Neural cell (in vitro differentiated cells): ENCODE measurements around the gene VPS13D. TPM values are rescaled to one million over a fixed set of nuclear protein-coding genes. Genes with fewer than 3 reads are reported as not detected.

Source experiments
- H2AFZ ChIP-seq: fragments of 200-600, 300-800 bp; sonication (generic), shearing (Covaris generic); 2 replicates; pipeline ENCODE4 v1.6.0; 2014; ENCODE audit warnings: low read depth, mild to moderate bottlenecking, antibody characterized with exemption, low read length, moderate library complexity
- H3F3A ChIP-seq: fragments of 200-600 bp; shearing (Covaris generic); 2 replicates; pipeline ENCODE4 v1.6.1; 2016; ENCODE audit warnings: mild to moderate bottlenecking, moderate library complexity, mixed read lengths, antibody characterized with exemption, low read length; ENCODE audit not compliant: insufficient read depth, poor library complexity, severe bottlenecking
- H3K27ac ChIP-seq: fragments of 200-600, 300-800 bp; sonication (generic), shearing (Covaris generic); 2 replicates; pipeline ENCODE4 v1.5.1; 2014; ENCODE audit warnings: mild to moderate bottlenecking, low read length, moderate library complexity
- H3K27me3 ChIP-seq: fragments of 300-800, 200-600 bp; sonication (generic), shearing (Covaris generic); 2 replicates; pipeline ENCODE4 v1.6.0; 2014; ENCODE audit warnings: mild to moderate bottlenecking, low read depth, low read length, moderate library complexity; ENCODE audit not compliant: insufficient read depth
- H3K36me3 ChIP-seq: fragments of 300-800, 200-600 bp; sonication (generic), shearing (Covaris generic); 2 replicates; pipeline ENCODE4 v1.5.1; 2014; ENCODE audit warnings: mild to moderate bottlenecking, antibody characterized with exemption, low read length, moderate library complexity; ENCODE audit not compliant: insufficient read depth
- H3K4me2 ChIP-seq: fragments of 300-800, 200-600 bp; sonication (generic), shearing (Covaris generic); 2 replicates; pipeline ENCODE4 v1.6.0; 2014; ENCODE audit warnings: mild to moderate bottlenecking, low read length
- H3K4me3 ChIP-seq: fragments of 300-800, 200-600 bp; sonication (generic), shearing (Covaris generic); 2 replicates; pipeline ENCODE4 v1.5.1; 2014; ENCODE audit warnings: mild to moderate bottlenecking, low read length, moderate library complexity
- H3K79me2 ChIP-seq: fragments of 200-600 bp; shearing (Covaris generic); replicated peaks from 2 replicates; pipeline ENCODE4 v1.6.0; 2014; ENCODE audit warnings: mild to moderate bottlenecking, low read length, moderate library complexity; ENCODE audit not compliant: insufficient read depth
- H3K9ac ChIP-seq: fragments of 300-800, 200-600 bp; sonication (generic), shearing (Covaris generic); 2 replicates; pipeline ENCODE4 v1.6.1; 2016; ENCODE audit warnings: mild to moderate bottlenecking, low read length, mixed read lengths
- H3K9me2 ChIP-seq: fragments of 200-600 bp; shearing (Covaris generic); 2 replicates; pipeline ENCODE4 v1.6.1; 2016; ENCODE audit warnings: mild to moderate bottlenecking, low read length, mixed read lengths; ENCODE audit not compliant: insufficient read depth
- H3K9me3 ChIP-seq: fragments of 200-600, 300-800 bp; sonication (generic), shearing (Covaris generic); 2 replicates; pipeline ENCODE4 v1.6.1; 2016; ENCODE audit warnings: mild to moderate bottlenecking, mixed run types, low read length, moderate library complexity, mixed read lengths
- H4K20me1 ChIP-seq: fragments of 200-600 bp; shearing (Covaris generic); 2 replicates; pipeline ENCODE4 v1.6.1; 2016; ENCODE audit warnings: mild to moderate bottlenecking, mixed run types; ENCODE audit not compliant: insufficient read depth
- EP300 ChIP-seq: fragments of 450-650 bp; conservative IDR thresholded peaks from 2 replicates; pipeline ENCODE4 v1.6.1; 2014; ENCODE audit warnings: antibody characterized with exemption, mild to moderate bottlenecking, moderate library complexity; ENCODE audit not compliant: poor library complexity, severe bottlenecking
- EZH2 ChIP-seq: fragments of 200-600, 300-800 bp; shearing (Covaris generic), sonication (generic); IDR thresholded peaks from 2 replicates; pipeline ENCODE4 v1.6.1; 2014; ENCODE audit warnings: antibody characterized with exemption, low read length, borderline replicate concordance, mild to moderate bottlenecking; ENCODE audit not compliant: insufficient read depth, poor library complexity, severe bottlenecking
- MXI1 ChIP-seq: fragments of 450-650 bp; conservative IDR thresholded peaks from 2 replicates; pipeline ENCODE4 v1.6.1; 2014; ENCODE audit warnings: antibody characterized with exemption, mild to moderate bottlenecking; ENCODE audit not compliant: poor library complexity, severe bottlenecking
- POLR2AphosphoS5 ChIP-seq: IDR thresholded peaks from 2 replicates; pipeline ENCODE4 v1.6.1; 2012
- RAD21 ChIP-seq: fragments of 450-650 bp; conservative IDR thresholded peaks from 2 replicates; pipeline ENCODE4 v1.6.1; 2014; ENCODE audit warnings: antibody characterized with exemption, mild to moderate bottlenecking, moderate library complexity
- SMC3 ChIP-seq: fragments of 450-650 bp; conservative IDR thresholded peaks from 2 replicates; pipeline ENCODE4 v1.6.1; 2014; ENCODE audit warnings: antibody characterized with exemption, mild to moderate bottlenecking, moderate library complexity; ENCODE audit not compliant: poor library complexity
- TAF1 ChIP-seq: IDR thresholded peaks from 2 replicates; pipeline ENCODE4 v1.6.1; 2012; ENCODE audit warnings: low read depth
- polyA plus RNA-seq: library from polyadenylated mRNA; depleted of rRNA; stranded (reverse); fragments of >200 nt; gene quantifications from 2 replicates; pipeline ENCODE4 v1.2.3, GENCODE V29; 2014
- TF ChIP-seq, protein P1 (sequence below): fragments of 450-650 bp; IDR thresholded peaks from 2 replicates; pipeline ENCODE4 v1.5.1; 2014; ENCODE audit warnings: antibody characterized with exemption, mild to moderate bottlenecking, moderate library complexity; ENCODE audit not compliant: poor library complexity, severe bottlenecking
- TF ChIP-seq, protein P2 (sequence below): IDR thresholded peaks from 2 replicates; pipeline ENCODE4 v1.6.1; 2012; ENCODE audit warnings: borderline replicate concordance

VPS13D gene
- polyA plus RNA-seq, 1 donor from 2014 or later = 24.5 TPM

DNA sequence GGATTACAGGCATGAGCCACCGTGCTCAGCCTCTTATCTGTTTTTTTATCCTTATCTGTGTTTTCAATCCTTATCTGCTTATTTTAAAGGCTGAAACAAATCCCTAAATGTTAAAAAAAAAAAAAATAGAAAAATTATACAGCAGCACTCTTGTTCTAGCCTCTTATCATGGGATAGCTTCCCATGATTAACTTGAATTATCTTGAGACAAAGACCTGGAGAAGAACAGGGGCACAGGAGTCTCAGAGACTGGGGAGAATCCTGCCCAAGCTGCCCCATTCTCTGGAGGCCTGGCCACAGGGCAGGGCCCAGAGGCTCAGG, 301.3 kb downstream of the VPS13D start:
- H3K27me3 ChIP-seq = no peaks in the 10 kb centered on the region
- TF ChIP-seq, protein P1, sequence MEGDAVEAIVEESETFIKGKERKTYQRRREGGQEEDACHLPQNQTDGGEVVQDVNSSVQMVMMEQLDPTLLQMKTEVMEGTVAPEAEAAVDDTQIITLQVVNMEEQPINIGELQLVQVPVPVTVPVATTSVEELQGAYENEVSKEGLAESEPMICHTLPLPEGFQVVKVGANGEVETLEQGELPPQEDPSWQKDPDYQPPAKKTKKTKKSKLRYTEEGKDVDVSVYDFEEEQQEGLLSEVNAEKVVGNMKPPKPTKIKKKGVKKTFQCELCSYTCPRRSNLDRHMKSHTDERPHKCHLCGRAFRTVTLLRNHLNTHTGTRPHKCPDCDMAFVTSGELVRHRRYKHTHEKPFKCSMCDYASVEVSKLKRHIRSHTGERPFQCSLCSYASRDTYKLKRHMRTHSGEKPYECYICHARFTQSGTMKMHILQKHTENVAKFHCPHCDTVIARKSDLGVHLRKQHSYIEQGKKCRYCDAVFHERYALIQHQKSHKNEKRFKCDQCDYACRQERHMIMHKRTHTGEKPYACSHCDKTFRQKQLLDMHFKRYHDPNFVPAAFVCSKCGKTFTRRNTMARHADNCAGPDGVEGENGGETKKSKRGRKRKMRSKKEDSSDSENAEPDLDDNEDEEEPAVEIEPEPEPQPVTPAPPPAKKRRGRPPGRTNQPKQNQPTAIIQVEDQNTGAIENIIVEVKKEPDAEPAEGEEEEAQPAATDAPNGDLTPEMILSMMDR = no peak
- TF ChIP-seq TAF1 (no peak), POLR2AphosphoS5 (no peak), EP300 (no peak), SMC3 (no peak), MXI1 (no peak), EZH2 (no peak), RAD21 (no peak)
- TF ChIP-seq, protein P2, sequence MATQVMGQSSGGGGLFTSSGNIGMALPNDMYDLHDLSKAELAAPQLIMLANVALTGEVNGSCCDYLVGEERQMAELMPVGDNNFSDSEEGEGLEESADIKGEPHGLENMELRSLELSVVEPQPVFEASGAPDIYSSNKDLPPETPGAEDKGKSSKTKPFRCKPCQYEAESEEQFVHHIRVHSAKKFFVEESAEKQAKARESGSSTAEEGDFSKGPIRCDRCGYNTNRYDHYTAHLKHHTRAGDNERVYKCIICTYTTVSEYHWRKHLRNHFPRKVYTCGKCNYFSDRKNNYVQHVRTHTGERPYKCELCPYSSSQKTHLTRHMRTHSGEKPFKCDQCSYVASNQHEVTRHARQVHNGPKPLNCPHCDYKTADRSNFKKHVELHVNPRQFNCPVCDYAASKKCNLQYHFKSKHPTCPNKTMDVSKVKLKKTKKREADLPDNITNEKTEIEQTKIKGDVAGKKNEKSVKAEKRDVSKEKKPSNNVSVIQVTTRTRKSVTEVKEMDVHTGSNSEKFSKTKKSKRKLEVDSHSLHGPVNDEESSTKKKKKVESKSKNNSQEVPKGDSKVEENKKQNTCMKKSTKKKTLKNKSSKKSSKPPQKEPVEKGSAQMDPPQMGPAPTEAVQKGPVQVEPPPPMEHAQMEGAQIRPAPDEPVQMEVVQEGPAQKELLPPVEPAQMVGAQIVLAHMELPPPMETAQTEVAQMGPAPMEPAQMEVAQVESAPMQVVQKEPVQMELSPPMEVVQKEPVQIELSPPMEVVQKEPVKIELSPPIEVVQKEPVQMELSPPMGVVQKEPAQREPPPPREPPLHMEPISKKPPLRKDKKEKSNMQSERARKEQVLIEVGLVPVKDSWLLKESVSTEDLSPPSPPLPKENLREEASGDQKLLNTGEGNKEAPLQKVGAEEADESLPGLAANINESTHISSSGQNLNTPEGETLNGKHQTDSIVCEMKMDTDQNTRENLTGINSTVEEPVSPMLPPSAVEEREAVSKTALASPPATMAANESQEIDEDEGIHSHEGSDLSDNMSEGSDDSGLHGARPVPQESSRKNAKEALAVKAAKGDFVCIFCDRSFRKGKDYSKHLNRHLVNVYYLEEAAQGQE = no peak

DNA sequence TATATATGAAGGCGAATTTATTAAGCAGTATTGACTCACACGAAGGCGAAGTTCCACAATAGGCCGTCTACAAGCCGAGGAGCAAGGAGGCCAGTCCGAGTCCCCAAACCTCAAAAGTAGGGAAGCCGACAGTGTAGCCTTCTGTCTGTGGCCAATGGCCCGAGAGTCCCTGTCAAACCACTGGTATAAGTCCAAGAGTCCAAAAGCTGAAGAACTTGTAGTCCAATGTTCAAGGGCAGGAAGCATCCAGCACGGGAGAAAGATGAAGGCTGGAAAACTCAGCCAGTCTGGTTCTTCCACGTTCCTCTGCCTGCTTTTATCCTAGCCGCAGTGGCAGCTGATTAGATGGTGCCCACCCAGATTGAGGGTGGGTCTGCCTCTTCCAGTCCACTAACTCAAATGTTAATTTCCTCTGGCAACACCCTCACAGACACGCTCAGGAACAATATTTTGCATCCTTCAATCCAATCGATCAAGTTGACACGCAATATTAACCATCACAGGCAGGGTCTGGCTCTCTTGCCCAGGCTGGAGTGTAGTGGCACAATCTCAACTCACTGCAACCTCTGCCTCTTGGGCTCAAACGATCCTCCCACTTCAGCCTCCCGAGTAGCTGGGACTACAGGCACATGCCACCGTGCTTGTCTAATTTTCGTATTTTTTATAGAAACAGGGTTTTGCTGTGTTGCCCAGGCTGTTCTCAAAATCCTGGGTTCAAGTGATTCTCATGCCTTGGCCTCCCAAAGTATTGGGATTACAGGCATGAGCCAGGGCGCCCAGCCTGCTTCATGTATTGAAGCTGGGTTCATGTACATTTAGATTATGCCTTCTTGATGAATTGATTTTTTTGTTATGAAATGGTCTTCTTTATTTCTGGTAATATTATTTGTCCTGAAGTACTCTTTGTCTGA, 302.8 kb downstream of the VPS13D start:
- Histone ChIP-seq H3K27me3 (no peaks in the 10 kb centered on the region), H3K36me3 (no peaks in the 10 kb centered on the region), H3F3A (no peaks in the 10 kb centered on the region), H3K9ac (no peak overlapping the region), H3K27ac (no peak overlapping the region), H4K20me1 (no peaks in the 10 kb centered on the region), H3K4me2 (no peak overlapping the region), H2AFZ (no peak overlapping the region), H3K9me3 (no peaks in the 10 kb centered on the region), H3K79me2 (no peaks in the 10 kb centered on the region), H3K9me2 (no peaks in the 10 kb centered on the region), H3K4me3 (no peak overlapping the region)
- no peak for TF ChIP-seq POLR2AphosphoS5
- no peak for TF ChIP-seq SMC3
- TF ChIP-seq, protein P1 = no peak
- TF ChIP-seq, protein P2 = no peak
- TF ChIP-seq MXI1 = no peak
- TF ChIP-seq RAD21 = no peak
- no peak for TF ChIP-seq EP300
- TF ChIP-seq EZH2 = no peak
- TF ChIP-seq TAF1 = no peak

More for the DNA sequence above, 301.3 kb downstream of the VPS13D start:
- Histone ChIP-seq H3F3A (no peaks in the 10 kb centered on the region), H3K9me3 (no peaks in the 10 kb centered on the region), H3K4me3 (no peak overlapping the region), H3K27ac (no peak overlapping the region), H3K79me2 (no peaks in the 10 kb centered on the region), H4K20me1 (no peaks in the 10 kb centered on the region), H2AFZ (no peak overlapping the region), H3K36me3 (no peaks in the 10 kb centered on the region), H3K4me2 (no peak overlapping the region), H3K9ac (no peak overlapping the region), H3K9me2 (no peaks in the 10 kb centered on the region)
